GM19328 (cell line): ENCODE results near the gene SLC22A12.

ENCODE experiments used
- ATAC-seq: cut with Tn5 transposase; IDR thresholded peaks from one replicate; pipeline ENCODE4 v1.9.1; 2021; ENCODE audit warnings: mild to moderate bottlenecking, moderate library complexity; ENCODE audit not compliant: unreplicated experiment

The SLC22A12 gene

DNA sequence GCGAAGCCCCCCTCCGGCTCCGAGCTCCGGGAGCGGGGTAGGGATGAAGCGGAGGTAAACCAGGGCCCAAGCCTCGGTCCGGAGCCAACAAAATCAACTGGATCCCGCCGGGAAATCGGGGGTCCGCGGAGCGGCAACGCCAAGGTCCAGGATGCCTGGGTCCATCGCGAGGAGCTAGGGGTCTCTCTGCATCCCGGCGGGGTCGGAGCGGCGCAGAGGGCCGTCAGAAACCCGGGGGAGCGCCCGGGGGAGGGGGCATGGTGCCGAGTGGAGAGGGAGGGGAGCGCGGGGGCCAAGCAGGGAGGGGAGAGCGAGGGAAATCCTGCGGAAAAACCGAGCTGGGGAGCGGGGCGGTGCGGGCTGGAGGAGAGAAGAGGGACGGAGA lies 51.8 kb downstream of the SLC22A12 start:
- ATAC-seq: no peak

DNA sequence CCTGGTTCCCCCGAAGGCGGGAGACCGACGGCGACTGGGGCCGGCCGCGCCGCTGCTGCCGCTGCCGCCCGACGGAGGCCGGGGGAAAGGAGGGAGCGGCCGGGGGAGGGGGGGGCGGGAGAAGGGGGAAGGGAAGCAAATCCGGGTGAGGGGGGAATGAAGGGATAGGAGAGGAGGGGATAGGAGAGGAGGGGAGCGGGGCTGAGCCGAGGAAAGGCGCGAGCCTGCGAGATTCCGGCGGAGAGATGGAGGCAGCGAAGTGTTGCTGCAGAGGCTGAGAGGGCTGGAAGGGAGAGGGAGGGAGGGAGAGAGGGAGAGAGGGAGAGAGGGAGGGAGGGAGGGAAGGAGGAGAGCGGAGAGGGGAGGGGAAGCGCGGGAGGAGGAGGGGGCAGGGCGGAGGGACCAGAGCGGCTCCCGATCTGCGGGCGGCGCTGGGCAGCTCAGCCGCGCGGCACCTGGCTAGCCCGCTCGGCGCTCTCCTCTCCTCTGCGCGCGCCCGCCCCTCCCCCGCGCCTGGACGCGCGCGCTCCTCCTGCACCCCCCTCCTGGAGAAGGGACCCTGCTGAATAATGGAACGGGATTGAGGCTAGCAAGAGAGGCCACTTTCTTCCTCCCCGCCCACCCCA lies 52.3 kb downstream of the SLC22A12 start:
- ATAC-seq: no peak

GRCh38 chr11:64643920-64644646 lies 53.1 kb downstream of the SLC22A12 start:
- no peak for ATAC-seq

DNA sequence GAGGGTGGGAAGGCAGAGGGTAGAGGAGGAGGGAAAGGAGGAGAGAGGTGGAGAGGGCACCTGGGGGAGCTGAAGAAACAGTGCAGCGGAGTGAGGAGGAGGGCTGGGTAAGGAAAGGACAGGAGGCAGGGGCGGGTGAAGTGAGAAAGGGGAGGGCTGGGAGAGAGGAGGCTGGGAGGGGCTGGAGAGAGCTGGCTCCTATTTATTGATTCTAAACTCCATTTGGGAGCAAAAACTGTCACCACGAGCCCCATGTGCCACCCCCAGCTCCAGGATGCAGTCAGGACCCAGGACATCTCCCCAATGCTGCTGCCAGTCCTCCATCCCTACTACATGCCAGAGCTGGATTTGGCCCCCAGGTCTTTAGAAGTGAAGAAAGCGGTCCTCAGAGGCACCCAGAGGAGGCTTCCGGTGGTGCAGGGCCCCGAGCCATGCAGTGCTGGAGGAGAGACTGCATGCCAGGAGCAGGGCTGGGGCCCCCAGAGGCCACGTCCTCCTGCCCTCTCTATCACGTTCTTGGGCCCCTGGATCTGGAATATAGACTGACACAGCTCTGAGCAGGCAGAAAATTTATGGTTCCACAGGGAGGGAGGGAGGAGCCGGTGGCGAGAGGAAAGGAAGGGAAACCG lies 53.7 kb downstream of the SLC22A12 start:
- ATAC-seq: no peak

DNA sequence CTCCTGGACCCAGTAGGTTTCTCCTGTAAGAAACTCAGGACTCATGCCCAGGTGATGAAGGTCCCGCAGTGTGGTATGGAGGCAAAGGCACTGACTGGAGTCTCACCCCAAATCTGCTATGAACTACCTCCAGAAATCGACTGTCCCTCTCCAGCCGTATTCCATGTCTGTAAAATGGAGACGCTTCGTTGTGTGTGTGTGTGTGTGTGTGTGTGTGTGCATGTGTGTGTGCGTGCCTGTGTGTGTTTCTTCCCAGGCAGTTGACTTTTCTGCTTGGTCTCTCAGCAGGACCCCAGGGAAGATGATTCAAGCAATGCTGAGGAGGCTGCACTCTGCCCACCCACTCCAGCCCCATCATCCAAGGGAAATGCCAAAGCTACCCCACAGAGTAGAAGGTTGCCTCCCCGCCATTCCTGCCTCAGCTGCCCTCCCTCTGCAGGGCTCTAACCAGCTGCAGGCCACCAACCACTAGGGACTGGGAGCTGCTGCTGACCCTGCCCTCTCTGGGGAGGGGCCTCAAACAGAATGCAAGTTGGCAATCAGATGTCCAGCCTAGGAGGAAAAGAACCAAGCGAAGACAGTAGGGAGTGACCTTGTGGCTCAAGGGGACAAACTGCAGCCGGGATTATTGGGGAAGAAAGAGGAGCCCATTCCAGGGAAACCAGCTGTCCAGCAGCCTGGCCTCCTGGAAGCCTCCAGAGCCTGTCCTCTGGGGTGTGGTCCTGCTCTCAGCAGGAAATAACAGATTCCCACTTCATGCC lies 56.2 kb downstream of the SLC22A12 start:
- ATAC-seq: no peak

- ATAC-seq: no peak
Observed at GRCh38 chr11:64648551-64648950, 57.5 kb downstream of the SLC22A12 start.

DNA sequence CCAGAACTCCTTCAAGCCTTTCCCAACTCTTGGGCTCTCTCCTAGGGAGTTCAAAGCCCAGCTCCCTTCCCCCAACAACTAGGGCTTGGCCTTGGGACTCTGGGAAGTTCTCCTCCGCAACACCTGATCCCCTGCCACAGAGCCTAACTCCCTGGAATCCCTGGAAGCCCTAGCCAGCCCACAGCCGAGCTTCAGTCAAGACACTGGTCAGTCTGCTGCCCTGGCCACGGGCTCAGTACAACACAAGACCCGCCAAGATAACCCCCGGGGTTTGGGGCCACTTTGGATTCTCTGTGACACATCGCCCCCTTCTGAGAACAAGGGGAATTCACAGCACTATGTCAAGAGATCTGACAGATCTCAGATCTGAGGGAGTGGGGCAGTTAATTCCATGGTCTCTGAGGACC lies 58.3 kb downstream of the SLC22A12 start:
- ATAC-seq: no peak

- ATAC-seq: no peak
Observed at GRCh38 chr11:64650923-64651523, 60.0 kb downstream of the SLC22A12 start.
